T-helper 22 cell (primary cell): ENCODE results near the gene PKHD1.

ENCODE experiments used
- DNase-seq: peaks from one replicate; pipeline ENCODE4 v3.0.0-alpha.2; 2020; ENCODE audit warnings: low read depth

PKHD1 gene

GRCh38 chr6:51678905-51679620, 408.4 kb downstream of the PKHD1 start:
- no peak for DNase-seq

- DNase-seq, result no peak
These were observed 409.1 kb downstream of the PKHD1 start for GRCh38 chr6:51678274-51678673.

DNA sequence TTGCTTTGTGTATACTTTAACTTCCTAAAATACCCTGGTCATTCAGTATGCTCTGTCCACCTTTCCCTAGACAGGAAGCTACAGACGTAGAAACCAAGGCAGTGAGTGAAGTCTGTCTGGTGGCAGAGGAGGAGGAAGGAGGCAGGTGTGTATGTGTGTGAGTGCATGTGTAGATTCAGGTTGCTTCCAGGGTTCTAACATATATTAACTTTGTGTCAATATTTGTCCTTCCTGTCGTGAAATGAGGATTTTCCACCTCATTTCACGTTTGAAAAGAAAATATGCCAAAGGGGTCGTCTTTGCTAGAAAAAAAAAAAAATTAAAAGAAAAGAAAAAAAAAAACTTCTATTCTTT, 411.5 kb downstream of the PKHD1 start:
- no peak for DNase-seq

DNA sequence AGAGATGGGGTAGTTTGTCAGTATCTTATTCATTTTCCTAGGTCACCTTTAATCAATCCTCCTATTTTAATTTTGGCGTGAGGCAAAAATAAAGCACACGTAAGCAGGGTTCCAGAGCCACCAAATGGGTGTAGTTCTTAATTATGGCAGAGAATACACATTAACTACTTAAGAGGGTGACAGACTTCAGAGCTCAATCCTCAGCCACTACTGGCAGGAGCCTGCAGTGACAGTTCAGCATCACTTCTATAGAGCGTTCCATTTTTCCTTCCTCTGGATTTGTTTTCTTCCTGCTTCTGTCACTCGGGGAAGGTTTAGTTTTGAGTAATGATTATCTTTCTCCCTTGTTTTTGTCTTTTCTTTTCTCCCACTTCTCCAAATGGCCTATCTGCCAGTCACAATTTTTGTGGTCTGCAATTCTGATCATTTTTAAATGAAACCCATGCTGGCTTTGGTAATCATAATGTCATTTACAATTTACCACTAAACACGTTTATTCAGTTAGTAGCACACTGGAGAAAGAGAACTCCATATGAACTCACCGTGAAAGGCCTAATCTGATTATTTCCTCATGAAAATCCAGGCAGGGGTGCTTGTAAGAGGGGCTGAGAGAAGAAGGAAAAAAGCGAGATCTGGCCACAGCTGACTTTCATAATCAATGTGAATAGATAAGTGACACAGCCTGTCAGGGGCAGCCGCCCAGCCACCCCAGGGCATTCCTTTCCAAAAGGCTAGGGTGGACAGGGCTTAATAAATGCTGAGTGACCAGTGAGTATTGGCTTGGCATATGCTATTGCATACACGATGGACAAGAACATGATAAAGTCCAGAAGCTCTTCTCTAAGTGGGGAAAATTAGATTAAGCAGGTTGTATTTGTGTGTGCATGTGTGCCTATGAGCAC, 412.1 kb downstream of the PKHD1 start:
- DNase-seq, result no peak

DNA sequence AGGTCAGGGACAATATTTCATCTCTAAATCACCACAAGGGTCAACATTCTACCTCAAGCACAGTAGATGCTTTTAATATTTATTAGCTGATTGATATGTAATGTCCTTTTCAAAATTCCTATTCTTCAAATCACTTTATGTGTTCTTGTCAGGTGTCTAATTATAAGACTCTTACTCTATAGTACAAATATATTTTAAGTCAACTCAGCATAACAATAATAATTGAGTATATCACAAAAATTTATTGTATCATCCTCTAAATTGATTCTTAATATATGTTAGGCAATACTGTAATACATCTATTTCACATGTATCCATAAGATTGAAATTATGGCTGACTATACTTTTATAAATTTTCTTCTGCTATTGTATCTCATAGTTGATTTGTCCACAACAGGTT, 423.9 kb downstream of the PKHD1 start:
- no peak for DNase-seq

GRCh38 chr6:51660767-51661166, 426.6 kb downstream of the PKHD1 start:
- no peak for DNase-seq

DNA sequence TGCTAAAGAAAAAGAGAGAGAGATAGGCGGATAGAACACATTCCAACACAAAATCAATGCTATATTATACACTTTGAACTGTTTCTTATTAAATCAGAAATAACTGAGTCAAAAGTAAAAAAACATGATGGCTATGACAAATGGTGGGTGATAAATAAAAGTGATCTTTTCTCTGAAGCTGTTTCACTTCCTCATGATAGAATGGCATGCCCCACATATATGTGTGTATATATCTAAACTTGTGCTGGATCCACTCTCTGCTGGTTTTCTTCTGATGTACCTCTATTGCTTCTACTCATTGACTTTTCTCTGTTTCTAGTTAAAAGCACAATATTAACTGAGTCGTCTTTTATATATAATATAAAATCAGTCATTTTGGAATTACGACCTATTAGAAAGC, 429.9 kb downstream of the PKHD1 start:
- DNase-seq, result no peak

DNA sequence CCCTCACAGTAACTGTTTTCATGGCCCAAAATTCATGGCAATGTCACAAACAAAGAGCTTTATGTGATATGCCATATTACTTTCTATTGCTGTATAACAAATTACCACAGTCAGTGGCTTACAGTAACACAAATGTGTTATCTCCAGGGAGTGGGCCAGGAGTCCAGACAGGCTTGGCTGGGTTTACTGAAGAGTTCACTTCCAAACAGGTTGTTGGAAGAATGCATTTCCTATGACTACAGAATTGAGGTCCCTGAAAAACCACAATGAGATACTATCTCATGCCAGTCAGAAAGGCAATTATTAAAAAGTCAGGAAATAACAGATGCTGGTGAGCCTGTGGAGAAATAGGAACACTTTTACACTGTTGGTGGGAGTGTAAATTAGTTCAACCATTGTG, 431.9 kb downstream of the PKHD1 start:
- DNase-seq, result no peak

GRCh38 chr6:51654647-51655046, 432.8 kb downstream of the PKHD1 start:
- no peak for DNase-seq

GRCh38 chr6:51651132-51651817, 436.1 kb downstream of the PKHD1 start:
- no peak for DNase-seq

DNA sequence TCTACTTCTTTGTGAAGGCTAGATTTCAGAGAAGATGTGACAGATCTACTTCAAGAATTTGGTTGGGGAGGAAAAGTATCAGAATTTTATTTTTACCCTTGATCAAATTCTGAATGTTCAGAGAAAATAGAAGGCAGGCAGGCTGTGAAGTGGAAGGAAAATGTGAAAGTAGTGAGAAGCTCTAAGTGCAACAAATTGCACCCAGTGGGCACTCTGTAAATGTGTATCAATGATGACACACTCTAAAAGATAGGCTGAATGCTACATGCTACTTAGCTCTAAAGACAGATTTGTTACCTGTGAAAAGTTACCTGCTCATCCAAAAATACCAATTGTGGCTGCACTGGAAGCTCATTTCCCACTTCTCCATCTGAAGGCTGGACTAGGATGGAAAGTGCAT, 438.6 kb downstream of the PKHD1 start:
- DNase-seq, result no peak

- no peak for DNase-seq
These were observed 439.2 kb downstream of the PKHD1 start for GRCh38 chr6:51648236-51648635.

- DNase-seq, result no peak
These were observed 443.0 kb downstream of the PKHD1 start for GRCh38 chr6:51644426-51644825.

- DNase-seq, result no peak
These were observed 447.4 kb downstream of the PKHD1 start for GRCh38 chr6:51640021-51640420.

DNA sequence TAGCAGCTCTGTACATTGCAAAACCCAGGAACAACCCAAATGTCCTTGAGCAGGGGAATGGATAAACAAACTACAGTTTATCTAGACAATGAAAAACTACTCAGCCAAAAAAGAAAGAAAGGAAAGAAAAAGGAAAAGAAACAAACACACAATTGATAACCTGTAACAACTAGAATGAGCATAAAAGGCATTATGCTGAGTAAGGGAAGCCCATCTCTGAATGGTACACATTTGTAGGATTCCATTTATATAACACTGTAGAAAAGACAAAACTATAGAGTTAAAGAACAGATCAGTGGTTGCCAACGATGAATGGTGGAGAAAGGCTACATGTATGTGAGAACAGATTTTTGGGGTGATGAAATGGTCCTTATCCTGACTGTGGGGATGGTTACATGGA, 454.0 kb downstream of the PKHD1 start:
- DNase-seq, result no peak

GRCh38 chr6:51630011-51630410, 457.4 kb downstream of the PKHD1 start:
- DNase-seq, result no peak

DNA sequence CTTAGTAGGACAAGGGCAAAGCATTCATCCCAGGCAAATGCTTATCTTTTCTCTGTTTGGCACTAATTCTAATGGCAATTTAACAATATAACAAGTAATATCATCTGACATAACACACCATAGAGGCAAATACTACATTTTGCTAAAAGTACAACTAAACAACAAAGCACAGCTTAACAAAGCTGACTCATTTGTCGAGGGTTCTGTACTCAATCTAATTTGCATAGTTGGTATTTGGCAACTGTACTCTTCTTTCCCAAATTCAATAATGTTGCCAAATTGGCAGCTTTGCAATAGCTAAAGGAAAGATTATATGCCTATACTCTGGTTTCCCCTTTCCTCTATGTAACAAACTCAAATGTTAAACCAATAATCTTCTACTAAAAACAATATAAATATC, 461.0 kb downstream of the PKHD1 start:
- no peak for DNase-seq

GRCh38 chr6:51625566-51625965, 461.8 kb downstream of the PKHD1 start:
- no peak for DNase-seq

GRCh38 chr6:51620971-51621370, 466.4 kb downstream of the PKHD1 start:
- DNase-seq, result no peak

- no peak for DNase-seq
These were observed 468.2 kb downstream of the PKHD1 start for GRCh38 chr6:51619042-51619799.

GRCh38 chr6:51618563-51618962, 468.9 kb downstream of the PKHD1 start:
- no peak for DNase-seq

GRCh38 chr6:51617751-51618150, 469.7 kb downstream of the PKHD1 start:
- DNase-seq, result no peak
